Stimulated activated CD8-positive, alpha-beta memory T cell treated with anti-CD3 and anti-CD28 coated beads, Interleukin-2, amount 100 ng/mL, for 1 hour (primary cell): ENCODE data around the gene PAQR8.
A peak's percentile ranks its signal among the peaks of the same experiment; 100 is the strongest.

ENCODE experiments used
- DNase-seq, 2 donors: peaks; one replicate each; pipeline ENCODE4 v3.0.0-alpha.2; 2020; ENCODE audit warnings: low read depth in 2 of 2

PAQR8 gene

GRCh38 chr6:52347818-52348217 is 14.1 kb upstream of the PAQR8 start:
- no peak for DNase-seq

GRCh38 chr6:52351879-52352238 is 10.1 kb upstream of the PAQR8 start:
- DNase-seq, result no peak

GRCh38 chr6:52352239-52353018 is 9.5 kb upstream of the PAQR8 start:
- no peak for DNase-seq

- DNase-seq, result no peak
Observed at GRCh38 chr6:52356017-52356416, 5.9 kb upstream of the PAQR8 start.

GRCh38 chr6:52359403-52359802 is 2.5 kb upstream of the PAQR8 start:
- DNase-seq, result no peak

GRCh38 chr6:52360028-52360427 is 1.9 kb upstream of the PAQR8 start:
- no peak for DNase-seq

GRCh38 chr6:52360601-52361413 is 1.1 kb upstream of the PAQR8 start:
- DNase-seq, result no peak

- peak in 1 of 2 donors; percentile 4 for DNase-seq
Observed at GRCh38 chr6:52361414-52361944, 472 bp upstream of the PAQR8 start.

- peak in 1 of 2 donors; percentile 15 for DNase-seq
Observed at GRCh38 chr6:52362443-52363227, 684 bp downstream of the PAQR8 start.

- no peak for DNase-seq
Observed at GRCh38 chr6:52363228-52363867, 1.4 kb downstream of the PAQR8 start.

- DNase-seq, result no peak
Observed at GRCh38 chr6:52364480-52365166, 2.7 kb downstream of the PAQR8 start.

- no peak for DNase-seq
Observed at GRCh38 chr6:52365317-52365716, 3.4 kb downstream of the PAQR8 start.

GRCh38 chr6:52365866-52366540 is 4.1 kb downstream of the PAQR8 start:
- no peak for DNase-seq

- no peak for DNase-seq
Observed at GRCh38 chr6:52368002-52368401, 6.1 kb downstream of the PAQR8 start.

- no peak for DNase-seq
Observed at GRCh38 chr6:52369234-52369633, 7.3 kb downstream of the PAQR8 start.

GRCh38 chr6:52371656-52372191 is 9.8 kb downstream of the PAQR8 start:
- no peak for DNase-seq

- DNase-seq, result no peak
Observed at GRCh38 chr6:52373151-52373690, 11.3 kb downstream of the PAQR8 start.

GRCh38 chr6:52374247-52374646 is 12.3 kb downstream of the PAQR8 start:
- no peak for DNase-seq

- DNase-seq, result no peak
Observed at GRCh38 chr6:52375780-52376556, 14.0 kb downstream of the PAQR8 start.
